Hematopoietic multipotent progenitor cell (in vitro differentiated cells): ENCODE measurements around the gene ADRA2C. TPM values are rescaled to one million over a fixed set of nuclear protein-coding genes. Genes with fewer than 3 reads are reported as not detected.

ENCODE experiments used
- DNase-seq, 3 donors: peaks; one replicate each; pipeline ENCODE4 v3.0.0-alpha.2; 2011 to 2015; ENCODE audit warnings: low read depth in 2 of 3, low spot score in 2 of 3
- total RNA-seq: library from RNA; depleted of rRNA; stranded (reverse); fragments of >200 nt; gene quantifications from one replicate; pipeline ENCODE4 v1.2.3, GENCODE V29; 2012

Gene ADRA2C
- total RNA-seq, 1 donor, result 0.54 TPM

DNA sequence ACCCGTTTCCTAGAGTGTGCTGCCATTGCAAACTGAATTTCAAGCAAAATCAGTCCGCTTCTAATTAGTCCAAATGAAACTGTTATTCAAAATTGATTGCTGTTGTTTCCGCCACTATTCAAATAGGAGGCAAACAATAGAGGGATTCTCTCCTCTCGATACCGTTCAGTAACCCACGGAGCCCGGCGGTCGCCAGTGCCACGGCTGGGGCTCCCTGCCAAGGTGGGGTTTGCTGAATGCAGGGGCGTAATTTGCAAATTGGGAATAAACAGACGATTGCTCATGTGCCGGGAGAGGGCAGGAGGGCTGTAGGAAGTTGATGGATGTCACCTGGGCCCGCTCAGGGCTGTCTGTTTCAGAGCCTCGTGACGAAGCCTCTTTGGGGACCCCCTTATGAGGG lies 8.8 kb downstream of the ADRA2C start:
- no peak for DNase-seq

DNA sequence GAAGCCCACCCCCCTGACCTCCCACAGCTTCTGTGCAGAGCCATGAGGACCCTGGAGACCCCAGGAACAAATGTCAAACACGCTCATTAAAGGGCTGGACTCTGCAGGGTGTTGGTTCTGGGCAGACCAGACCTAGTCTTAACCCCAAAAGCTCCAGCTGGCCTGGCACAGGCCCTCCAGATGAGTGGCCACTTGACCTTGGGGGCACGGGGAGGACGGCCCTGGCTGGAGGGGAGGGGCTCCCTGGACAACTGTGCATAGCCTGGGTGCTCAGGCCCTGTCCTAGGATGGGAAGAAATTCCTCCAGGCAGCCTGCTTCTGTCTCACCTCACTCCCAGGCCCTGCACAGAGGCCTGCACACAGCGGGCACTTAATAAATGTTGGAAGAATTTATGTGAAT lies 9.4 kb downstream of the ADRA2C start:
- DNase-seq, result no peak

DNA sequence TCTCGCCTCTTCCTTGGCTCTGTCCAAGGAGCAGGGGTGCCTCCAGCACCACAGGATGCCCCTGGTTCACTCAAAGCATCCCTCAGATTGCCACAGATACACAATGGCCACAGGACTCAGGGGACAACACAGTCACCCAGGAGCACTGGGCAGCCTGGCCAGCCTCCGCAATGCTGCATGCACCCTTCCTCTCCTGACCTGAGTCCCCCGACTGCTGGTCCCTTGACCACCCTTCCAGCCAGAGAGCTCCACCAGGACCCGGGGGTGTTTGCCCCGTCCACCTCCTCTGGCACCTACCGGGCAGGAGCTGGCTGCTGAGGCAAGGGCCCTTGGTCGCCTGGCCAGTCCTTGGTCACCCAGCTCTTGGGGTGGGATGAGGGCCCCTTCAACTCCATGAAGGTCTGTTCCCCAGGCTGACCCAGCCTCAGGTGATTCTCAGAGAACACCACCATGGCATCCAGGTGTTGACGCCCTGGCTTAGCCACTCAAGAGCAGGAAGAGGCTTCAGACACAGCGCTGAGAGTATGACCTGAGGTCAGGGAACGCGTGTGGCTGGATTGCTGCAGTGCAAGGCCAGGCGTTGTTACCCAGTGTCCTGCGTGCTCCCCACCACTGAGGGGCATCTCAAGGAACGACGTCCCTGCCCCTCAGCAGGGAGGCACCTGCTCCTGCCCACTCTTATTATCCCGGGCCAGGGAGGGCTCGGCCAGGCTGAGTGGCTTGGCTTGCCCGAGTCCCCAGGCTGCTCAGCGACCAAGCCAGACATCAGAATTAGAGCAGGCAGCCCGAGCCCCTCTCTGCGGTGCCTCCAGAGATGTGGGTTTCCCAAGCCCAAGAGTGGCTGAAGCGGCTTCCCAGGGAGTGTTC lies 10.2 kb downstream of the ADRA2C start:
- DNase-seq, result no peak

DNA sequence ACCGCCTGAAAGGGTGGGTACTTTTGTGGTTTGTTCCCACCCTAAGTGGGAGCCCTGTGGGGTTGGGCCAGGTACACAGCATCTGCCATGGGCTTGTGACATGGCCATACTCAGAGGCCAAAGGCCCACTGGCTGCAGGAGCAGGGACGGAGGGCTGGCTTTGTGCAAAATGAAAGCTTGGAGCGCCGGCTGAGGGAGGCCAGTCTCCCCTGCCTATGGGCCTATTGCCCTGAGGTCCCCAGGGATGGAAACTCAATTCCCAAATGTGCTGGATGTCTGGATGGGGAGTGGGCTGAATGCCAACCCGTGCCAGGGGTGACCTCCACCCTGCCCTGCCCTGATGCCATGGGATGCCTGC lies 10.8 kb downstream of the ADRA2C start:
- DNase-seq, result no peak

DNA sequence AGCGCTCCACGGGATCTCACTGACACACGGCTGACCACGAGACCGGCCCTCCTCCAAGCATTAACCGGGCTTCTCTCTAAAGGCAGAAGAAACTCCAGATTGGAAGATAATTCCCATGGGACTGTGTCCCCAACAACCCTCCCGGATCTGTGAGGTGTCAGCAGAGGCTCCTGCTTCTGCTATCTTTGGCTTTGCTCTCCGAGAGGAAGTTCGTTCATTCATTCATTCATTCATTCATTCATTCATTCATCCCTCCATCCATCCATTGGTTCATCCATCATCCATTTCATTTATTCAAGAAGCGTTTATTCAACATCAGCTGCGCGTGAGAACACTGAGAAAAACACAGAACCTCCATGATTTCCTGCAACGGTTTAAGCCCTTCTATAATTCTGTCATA lies 11.5 kb downstream of the ADRA2C start:
- DNase-seq, result no peak

DNA sequence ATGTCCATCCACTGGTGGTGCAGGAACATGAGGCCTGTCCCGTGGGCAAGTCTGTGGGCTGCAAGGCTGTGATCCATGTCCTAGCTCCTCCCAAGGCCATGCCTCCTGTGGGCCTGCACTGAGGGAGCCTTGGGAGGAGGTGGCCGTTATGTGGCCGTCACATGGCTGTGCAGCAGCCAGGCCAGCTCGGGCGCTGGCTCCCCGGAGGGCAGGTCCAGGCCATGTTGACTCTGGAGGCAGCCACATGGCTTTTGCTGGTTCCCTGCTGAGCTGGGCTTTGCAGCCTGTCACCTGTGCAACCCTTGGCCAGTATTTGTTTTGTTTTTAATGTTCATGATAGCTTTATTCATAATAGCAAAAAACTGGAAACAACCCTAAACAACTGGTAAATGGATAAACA lies 13.3 kb downstream of the ADRA2C start:
- no peak for DNase-seq

DNA sequence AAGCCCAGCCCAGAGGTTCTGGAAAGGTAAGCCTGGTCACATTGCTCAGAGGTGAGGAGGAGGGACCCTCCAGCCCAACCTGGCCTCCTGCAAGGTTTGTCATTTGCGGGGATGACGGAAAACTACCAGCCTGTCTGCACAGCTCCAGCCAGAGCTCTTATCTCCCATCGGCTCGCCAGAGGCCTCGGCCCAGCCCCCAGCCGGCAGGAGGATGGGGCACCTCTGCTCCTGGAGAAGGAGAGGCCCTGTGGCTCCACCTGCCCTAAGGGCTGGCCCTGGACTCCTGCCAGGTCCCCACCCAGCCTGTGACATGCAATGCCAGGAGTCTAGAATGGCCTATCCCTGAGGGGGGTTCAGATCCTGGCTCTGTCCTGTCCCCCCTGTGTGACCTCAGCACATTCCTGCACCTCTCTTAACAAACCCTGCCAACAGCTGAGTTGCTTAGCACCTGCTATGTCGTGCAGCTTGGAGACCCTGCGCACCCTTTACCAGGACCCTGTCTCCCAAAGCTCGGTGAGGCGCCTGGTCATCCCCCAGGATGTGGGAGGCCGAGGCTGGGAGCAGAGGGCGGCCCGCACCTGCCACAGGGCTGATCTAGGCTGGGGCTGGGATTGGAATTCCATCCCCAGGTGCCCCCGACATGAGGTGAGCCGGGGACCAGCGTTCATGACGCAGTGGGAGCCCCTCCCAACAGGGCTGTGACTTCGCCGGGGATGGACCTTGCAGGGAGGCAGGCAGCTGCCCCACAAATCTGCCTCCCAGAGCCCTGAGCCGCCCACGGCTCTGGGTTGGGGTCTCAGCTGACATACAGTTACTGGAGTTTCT lies 14.4 kb downstream of the ADRA2C start:
- DNase-seq, result no peak

DNA sequence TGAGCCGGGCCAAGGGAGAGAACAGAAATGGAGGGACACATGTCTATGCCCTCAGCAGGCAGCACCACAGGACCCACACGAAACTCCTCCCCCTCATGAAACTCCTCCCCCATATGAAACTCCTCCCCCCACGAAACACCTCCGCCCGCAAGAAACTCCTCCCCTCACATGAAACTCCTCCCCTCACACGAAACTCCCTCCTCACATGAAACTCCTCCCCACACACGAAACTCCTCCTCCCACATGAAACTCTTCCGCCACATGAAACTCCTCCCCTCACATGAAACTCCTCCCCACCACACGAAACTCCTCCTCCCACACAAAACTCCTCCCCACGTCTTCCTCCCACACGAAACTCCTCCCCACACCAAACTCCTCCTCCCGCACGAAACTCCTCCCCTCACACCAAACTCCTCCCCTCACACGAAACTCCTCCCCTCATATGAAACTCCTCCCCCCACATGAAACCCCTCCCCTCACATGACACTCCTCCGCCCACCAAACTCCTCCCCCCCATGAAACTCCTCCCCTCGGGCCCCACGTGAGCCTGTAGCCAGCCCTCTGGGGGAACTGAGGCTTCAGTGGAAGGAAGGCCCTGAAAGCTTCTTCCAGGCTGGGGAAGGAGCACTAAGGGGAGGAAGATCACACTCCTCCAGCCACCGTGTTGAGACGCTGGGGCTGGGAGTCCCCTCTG lies 15.2 kb downstream of the ADRA2C start:
- no peak for DNase-seq

DNA sequence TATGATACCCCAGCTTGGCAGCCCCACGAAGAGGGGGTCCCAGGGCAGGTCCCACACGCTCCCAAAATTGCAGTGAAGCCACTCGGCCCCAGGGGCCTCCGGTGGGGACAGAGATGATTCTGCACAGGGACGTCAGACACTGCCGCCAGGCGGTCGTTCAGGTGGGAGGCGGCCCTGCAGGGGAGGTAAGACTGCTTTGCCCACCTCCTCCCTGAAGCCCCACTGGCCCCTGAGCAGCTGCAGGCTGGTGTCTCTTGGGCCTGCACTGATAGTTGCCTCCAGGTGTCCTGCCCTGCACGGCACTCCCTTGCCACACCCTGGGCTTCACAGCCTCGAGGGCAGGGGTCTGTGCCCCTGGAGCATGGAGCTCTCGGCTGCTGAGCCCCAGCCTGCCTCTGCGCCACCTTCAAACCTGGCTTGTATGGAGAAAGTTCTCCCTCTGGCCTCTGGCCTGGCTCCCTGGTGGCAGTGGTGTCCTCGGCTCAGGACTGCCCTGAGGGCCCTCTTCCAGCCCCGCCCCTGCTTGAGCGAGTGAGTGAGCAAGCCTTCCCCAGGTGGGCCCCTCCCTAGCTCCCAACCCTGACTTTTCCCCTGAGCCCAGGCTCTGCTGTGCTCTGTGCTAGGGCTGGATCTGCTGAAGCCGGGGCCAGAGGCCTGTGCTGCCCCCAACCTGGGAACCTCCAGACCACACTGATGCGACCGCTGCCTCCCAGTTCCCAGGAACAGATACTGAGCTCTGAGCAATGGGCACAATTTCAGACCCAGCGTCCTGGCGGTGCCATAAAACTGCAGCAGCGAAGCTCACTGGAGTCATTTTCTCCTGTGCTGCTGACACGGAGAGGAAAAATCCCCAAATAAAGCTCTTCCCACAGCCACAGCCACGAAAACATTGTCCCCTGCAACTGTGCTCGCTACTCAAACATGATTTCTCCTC lies 16.1 kb downstream of the ADRA2C start:
- DNase-seq, result no peak

DNA sequence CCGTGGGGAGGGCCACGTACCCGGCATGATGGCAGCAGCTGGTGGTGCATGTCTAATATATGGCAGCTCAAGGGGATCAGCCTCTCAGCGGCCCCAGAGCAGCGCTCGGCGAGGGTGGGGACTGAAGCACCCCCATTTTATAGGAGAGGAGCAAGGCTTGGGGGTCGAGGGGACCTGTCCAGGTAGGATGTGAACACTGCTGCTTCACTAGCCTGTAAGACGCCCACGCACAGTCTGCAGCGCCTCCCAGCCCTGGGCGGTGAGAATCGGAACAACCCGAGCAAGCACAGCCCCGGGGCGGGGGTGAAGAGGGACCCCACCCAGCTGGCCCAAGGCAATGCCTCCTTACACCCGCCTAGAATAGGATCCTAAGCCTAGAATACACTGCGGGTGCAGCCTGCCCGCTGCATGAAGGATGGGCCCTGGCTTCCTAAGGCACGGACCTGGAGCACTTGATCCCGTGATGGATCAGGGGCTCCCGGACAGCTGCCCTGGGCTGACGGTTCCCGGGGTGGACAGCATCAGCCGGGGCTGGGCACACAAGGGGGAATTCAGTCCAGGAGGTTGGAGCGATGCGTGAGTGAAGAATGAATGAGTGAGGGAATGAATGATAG lies 17.6 kb downstream of the ADRA2C start:
- no peak for DNase-seq

DNA sequence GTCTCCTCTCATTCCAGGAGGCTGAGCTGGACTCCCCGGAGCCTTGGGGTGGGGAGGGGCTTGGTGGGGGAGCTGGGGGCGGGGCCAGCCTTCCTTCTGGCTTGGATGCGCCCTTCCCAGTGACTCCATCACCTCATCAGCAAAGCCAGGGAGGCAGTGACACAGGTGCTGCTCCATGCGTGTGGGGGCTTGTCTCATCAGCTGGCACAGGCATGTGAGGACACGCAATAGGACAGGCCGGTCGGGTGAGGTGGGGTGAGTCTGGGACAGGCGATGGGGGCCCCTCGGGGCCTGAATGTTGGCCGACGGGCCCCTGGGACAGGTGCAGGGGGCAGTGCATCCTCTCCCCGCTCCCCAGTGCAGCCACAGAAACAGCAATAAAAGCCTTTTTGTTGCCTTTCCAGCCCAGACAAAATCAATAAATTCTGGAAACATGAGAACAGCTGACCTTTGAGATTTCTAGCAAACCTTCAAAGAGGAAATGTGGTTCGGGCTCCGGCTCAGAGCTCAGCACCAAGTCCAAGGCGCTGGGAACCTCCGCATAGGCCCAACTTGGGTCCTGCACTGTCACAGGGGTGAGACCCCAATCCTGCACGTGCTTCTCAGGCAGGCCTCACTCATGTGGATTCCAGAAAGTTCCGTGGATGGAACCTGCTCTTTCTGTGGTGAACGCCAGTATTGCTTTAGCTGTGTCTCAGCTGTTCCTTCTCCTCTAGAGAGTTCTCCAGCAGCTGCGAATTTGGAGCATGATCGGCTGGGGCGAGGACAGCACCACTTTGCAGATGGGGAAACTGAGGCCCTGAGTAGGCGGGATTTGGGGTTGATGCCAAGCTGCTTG lies 18.5 kb downstream of the ADRA2C start:
- no peak for DNase-seq

DNA sequence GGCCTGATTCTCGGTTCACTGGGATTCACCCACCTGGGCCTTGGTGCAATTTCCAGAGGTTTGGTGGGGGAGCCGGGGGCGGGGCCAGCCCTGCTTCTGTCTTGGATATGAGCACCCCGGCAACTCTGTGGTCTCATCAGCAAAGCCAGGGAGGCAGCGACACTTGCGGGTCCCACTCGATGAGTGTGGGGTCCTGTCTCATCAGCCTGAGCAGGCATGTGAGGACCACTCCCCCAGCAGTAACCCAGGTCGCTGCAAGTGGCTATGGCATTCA lies 19.0 kb downstream of the ADRA2C start:
- no peak for DNase-seq

DNA sequence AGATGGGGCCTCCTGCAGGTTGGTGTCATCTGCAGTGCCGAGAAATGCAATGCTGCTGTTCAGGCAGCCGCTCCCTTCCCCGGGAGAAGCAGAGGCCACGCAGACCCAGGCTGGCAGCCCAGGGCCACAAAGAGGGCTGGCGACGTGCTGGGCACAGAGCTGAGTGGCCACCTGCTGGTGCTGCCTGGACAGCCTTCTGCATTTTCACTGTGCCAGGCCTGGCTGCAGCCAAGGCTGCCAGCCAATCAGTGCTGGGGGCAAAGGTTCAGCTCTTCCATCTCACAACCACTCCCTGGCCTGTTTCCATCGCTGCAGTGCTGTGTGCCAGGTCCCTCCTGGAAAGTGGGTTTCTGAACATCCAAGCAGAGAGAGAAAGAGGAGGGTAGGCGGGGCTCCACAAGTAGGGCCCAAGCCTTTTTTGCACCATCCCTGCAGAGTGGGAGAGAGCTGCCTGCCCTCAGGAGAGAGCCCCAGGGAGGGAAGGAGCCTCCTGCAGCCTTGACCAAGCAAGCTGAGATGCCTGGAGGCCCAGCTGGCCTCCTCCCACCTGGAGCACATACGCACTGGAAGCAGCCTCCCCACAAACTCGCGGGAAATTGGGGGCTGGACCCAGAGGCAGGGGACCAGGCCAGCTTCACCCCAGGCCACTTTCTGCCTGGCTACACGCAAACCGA lies 20.1 kb downstream of the ADRA2C start:
- no peak for DNase-seq

DNA sequence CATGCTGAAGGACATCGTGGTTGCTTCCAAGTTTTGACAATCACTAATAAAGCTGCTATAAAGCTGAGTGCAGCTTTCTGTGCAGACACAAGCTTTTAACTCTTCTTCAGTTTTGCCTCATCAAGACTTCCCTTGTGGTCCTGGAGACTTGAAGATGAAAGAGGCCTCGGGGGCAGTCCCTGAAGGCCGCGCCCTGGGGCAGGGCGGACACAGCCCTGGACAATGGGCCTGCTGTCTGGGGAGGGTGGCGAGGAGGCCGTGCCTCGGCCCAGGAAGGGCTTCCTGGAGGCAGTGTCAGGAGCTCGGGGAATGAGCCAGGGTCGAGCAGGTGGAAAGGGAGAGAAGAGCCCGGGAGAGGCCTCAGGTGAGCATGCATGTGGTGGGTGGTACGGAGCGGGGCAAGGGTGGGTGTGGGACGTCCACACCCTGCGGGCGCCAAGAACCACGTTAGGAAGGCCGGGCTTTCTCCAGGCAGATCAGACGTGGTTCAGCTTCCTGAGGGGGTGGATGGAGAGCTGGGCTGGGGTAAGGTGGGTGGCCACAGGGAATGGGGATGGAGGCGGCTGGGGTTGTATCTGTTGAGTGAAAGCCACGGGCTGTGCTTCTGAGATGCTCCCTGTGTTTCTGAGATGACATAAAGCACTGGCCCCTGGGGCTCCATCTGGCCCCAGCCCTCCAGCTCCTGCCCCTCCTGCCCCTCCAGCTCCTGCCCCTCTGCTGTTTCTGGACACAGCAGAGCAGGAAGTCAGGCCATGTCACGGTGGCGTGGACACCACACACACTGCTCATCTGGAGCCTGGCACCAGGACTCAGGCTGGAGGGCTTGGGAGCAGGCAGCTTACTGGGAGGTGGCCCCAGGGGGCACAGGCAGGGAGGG lies 21.5 kb downstream of the ADRA2C start:
- no peak for DNase-seq

DNA sequence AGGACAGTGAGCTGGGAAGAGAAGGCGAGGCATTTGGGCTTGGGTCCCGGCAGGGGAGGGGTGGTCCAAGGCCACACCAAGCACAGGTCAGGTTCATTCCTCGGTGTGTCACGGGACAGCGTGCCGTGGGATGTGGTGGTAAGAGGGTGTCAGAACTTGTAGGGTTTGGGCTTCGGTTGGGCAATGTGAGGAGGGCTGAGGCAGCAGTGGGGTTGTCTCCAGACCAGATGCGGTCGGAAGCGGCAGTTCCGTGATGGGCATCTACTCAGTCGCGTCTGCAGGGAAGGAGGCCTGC lies 22.1 kb downstream of the ADRA2C start:
- no peak for DNase-seq

DNA sequence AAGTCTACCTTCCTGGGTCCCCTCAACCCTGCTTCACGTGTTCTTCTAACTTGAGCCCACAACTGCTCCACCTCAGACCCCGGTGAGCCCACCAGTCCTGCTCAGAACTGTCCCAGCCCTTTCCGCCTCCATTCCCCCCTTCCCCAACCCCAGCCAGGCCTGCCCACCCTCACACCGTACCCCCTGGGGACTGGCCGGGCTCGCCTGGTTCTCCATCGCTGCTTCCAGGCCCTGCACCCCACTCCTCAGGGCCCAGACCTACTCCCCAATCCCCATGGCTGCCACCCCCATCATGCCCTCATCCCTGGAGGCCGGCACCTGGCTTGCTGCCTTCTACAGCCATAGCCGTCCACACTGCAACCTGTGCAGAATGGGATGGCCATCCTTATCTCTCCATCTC lies 23.4 kb downstream of the ADRA2C start:
- no peak for DNase-seq

DNA sequence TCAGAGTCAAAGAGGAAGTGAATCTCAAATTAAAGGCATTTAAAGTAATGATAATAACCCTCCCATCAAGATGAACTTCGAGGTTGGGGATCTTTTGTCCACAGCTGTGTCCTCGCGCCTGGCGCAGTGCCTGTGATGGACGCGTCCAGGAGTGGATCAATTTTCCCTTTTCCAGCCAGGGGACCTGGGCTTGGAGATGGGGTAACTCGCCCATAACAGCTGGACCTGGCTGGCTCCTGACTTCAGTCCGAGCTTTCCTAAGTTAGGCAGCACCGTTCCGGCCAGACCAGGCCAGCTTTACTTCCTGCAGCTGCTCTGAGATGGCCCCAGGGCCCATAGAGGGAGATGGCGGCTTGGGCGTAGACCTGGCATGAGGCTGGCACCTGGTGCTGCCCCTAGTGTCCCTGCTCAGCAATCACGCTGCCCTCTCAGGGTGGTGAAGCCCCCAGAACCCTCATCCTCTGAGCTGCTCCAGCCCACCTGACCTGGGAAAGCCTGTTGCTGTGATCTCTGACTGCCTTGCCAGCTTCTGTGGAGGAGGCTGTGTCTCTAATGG lies 23.9 kb downstream of the ADRA2C start:
- no peak for DNase-seq

DNA sequence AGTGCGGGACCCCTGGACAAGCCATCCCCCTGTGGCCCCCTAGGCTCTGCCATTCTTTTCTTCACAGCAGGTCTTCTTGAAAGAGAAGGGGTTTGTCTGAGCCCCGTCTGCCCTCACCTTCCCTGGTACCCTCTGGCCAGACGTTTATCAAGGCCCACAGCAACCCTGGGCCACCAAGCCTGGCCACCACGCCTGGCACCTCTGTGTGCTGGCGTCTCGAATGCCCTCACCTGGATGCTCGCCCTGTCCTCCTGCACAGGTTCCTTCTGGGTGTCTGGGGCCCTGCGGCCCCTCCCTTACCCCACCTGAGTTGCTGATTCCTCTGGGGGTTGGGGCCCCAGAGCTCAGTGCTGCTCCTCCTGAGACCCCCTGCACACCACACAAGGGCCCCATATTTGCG lies 25.1 kb downstream of the ADRA2C start:
- DNase-seq, result no peak
